HG03442 (cell line): ENCODE measurements around the gene TEX35.

Source experiments
- ATAC-seq: cut with Tn5 transposase; IDR thresholded peaks from one replicate; pipeline ENCODE4 v1.9.1; 2021; ENCODE audit warnings: mild to moderate bottlenecking, moderate library complexity; ENCODE audit not compliant: unreplicated experiment

TEX35 gene

GRCh38 chr1:178513278-178513983 is 522 bp downstream of the TEX35 start:
- no peak for ATAC-seq

- ATAC-seq = no peak
These were observed 3.2 kb downstream of the TEX35 start for GRCh38 chr1:178516110-178516509.

- ATAC-seq = no peak
These were observed 6.0 kb downstream of the TEX35 start for GRCh38 chr1:178518894-178519293.

GRCh38 chr1:178520803-178521202 is 7.9 kb downstream of the TEX35 start:
- no peak for ATAC-seq

- ATAC-seq = no peak
These were observed 8.3 kb downstream of the TEX35 start for GRCh38 chr1:178521241-178521640.

- no peak for ATAC-seq
These were observed 14.2 kb downstream of the TEX35 start for GRCh38 chr1:178527117-178527516.

- no peak for ATAC-seq
These were observed 15.5 kb downstream of the TEX35 start for GRCh38 chr1:178528228-178528952.

- no peak for ATAC-seq
These were observed 16.0 kb downstream of the TEX35 start for GRCh38 chr1:178528953-178529335.

- ATAC-seq = no peak
These were observed 16.6 kb downstream of the TEX35 start for GRCh38 chr1:178529364-178530036.

GRCh38 chr1:178530037-178530402 is 17.1 kb downstream of the TEX35 start:
- ATAC-seq = no peak

GRCh38 chr1:178530502-178530901 is 17.6 kb downstream of the TEX35 start:
- ATAC-seq = no peak

GRCh38 chr1:178531887-178532286 is 19.0 kb downstream of the TEX35 start:
- peak; percentile 28 for ATAC-seq

- ATAC-seq = peak; percentile 85
These were observed 19.5 kb downstream of the TEX35 start for GRCh38 chr1:178532392-178532791.

- ATAC-seq = no peak
These were observed 20.4 kb downstream of the TEX35 start for GRCh38 chr1:178533121-178533946.

- no peak for ATAC-seq
These were observed 21.4 kb downstream of the TEX35 start for GRCh38 chr1:178534137-178534868.

GRCh38 chr1:178536329-178536728 is 23.4 kb downstream of the TEX35 start:
- no peak for ATAC-seq

GRCh38 chr1:178536844-178537371 is 24.0 kb downstream of the TEX35 start:
- ATAC-seq = no peak

GRCh38 chr1:178537382-178538090 is 24.6 kb downstream of the TEX35 start:
- no peak for ATAC-seq

- ATAC-seq = no peak
These were observed 25.4 kb downstream of the TEX35 start for GRCh38 chr1:178538192-178538916.
